IMR-90 (cell line): Measurements from ENCODE around the gene FFAR1. TPM values are rescaled to one million over a fixed set of nuclear protein-coding genes. Genes with fewer than 3 reads are reported as not detected.

Experiments
- ATAC-seq: fragments of 200-7000 bp; cut with Tn5 transposase; 2 replicates; pipeline ENCODE4 v1.9.1; 2020; ENCODE audit warnings: low read depth, mild to moderate bottlenecking, moderate library complexity
- BruUV-seq: library from RNA; stranded (reverse); fragments of 400-500 nt; replicated peaks from 2 replicates; lab custom pipeline; 2021; lab: Mats Ljungman, UMichigan
- CTCF ChIA-PET: fragments of 300-600 bp; formaldehyde crosslinking; extraction: SDS; loops from one replicate; lab custom pipeline; 2021; ENCODE audit warnings: antibody characterized with exemption; lab: Yijun Ruan, JAX
- POLR2A ChIA-PET: fragments of 300-600 bp; sonication (Branson Sonifier 250); formaldehyde crosslinking; loops from one replicate; lab custom pipeline; 2022; ENCODE audit warnings: antibody characterized with exemption; ENCODE audit not compliant: unreplicated experiment; lab: Charles Lee
- DNase-seq: peaks from one replicate; pipeline ENCODE4 v3.0.0; 2013
- H2AFZ ChIP-seq: replicated peaks from 2 replicates; pipeline ENCODE3; 2013; ENCODE audit warnings: low read length, mild to moderate bottlenecking; ENCODE audit not compliant: poor library complexity
- H2AK5ac ChIP-seq: 2 replicates; pipeline ENCODE4 v1.6.1; 2013; ENCODE audit warnings: low read depth, low read length, inconsistent platforms
- H2AK9ac ChIP-seq: replicated peaks from 2 replicates; pipeline ENCODE3; 2013; ENCODE audit warnings: mild to moderate bottlenecking, low read depth, low read length, moderate library complexity; ENCODE audit not compliant: poor library complexity
- H2BK120ac ChIP-seq: 2 replicates; pipeline ENCODE4 v1.6.1; 2013; ENCODE audit warnings: low read depth, low read length, inconsistent platforms
- H2BK15ac ChIP-seq: 3 replicates; pipeline ENCODE4 v1.6.1; 2013; ENCODE audit warnings: low read depth, low read length, inconsistent platforms
- H2BK20ac ChIP-seq: 2 replicates; pipeline ENCODE4 v1.6.1; 2013; ENCODE audit warnings: low read depth, mild to moderate bottlenecking, inconsistent platforms, low read length, moderate library complexity
- H2BK5ac ChIP-seq: 2 replicates; pipeline ENCODE4 v1.6.1; 2013; ENCODE audit warnings: mild to moderate bottlenecking, low read depth, low read length, inconsistent platforms; ENCODE audit not compliant: poor library complexity, severe bottlenecking
- H3K14ac ChIP-seq: replicated peaks from 2 replicates; pipeline ENCODE4 v1.6.1; 2013; ENCODE audit warnings: low read depth, low read length, inconsistent platforms
- H3K18ac ChIP-seq: 2 replicates; pipeline ENCODE4 v1.6.1; 2013; ENCODE audit warnings: low read depth, low read length, control low read depth
- H3K23ac ChIP-seq: 2 replicates; pipeline ENCODE4 v1.6.1; 2013; ENCODE audit warnings: low read depth, low read length, inconsistent platforms
- H3K27ac ChIP-seq: 2 replicates; pipeline ENCODE4 v1.5.1; 2013; ENCODE audit warnings: mild to moderate bottlenecking, control low read depth, low read length; ENCODE audit not compliant: insufficient read depth
- H3K27me3 ChIP-seq: 2 replicates; pipeline ENCODE4 v1.6.1; 2013; ENCODE audit warnings: low read length; ENCODE audit not compliant: control insufficient read depth, insufficient read depth
- H3K36me3 ChIP-seq: 2 replicates; pipeline ENCODE4 v1.6.1; 2013; ENCODE audit warnings: low read length, mixed read lengths; ENCODE audit not compliant: control insufficient read depth, insufficient read depth
- H3K4ac ChIP-seq: 2 replicates; pipeline ENCODE4 v1.6.1; 2013; ENCODE audit warnings: low read depth, low read length, inconsistent platforms
- H3K4me1 ChIP-seq: 2 replicates; pipeline ENCODE4 v1.6.1; 2013; ENCODE audit warnings: low read length, mixed read lengths; ENCODE audit not compliant: control insufficient read depth, insufficient read depth
- H3K4me2 ChIP-seq: 2 replicates; pipeline ENCODE4 v1.6.1; 2013; ENCODE audit warnings: low read depth, mild to moderate bottlenecking, control low read depth, low read length, moderate library complexity
- H3K4me3 ChIP-seq: 2 replicates; pipeline ENCODE4 v1.5.1; 2013; ENCODE audit warnings: low read depth, mild to moderate bottlenecking, control low read depth, low read length, moderate library complexity; ENCODE audit not compliant: insufficient read depth
- H3K56ac ChIP-seq: 2 replicates; pipeline ENCODE4 v1.6.1; 2013; ENCODE audit warnings: low read length, inconsistent platforms; ENCODE audit not compliant: insufficient read depth; ENCODE audit errors: extremely low read depth
- H3K79me1 ChIP-seq, 2 experiments: 2 replicates each; pipeline ENCODE4 v1.6.1; 2013; ENCODE audit warnings: low read length in 2 of 2, inconsistent platforms in 1 of 2, low read depth in 1 of 2
- H3K9ac ChIP-seq: 2 replicates; pipeline ENCODE4 v1.6.1; 2013; ENCODE audit warnings: low read depth, low read length, control low read depth
- H3K9me1 ChIP-seq: 2 replicates; pipeline ENCODE4 v1.6.1; 2013; ENCODE audit warnings: low read length, inconsistent platforms; ENCODE audit not compliant: insufficient read depth
- H3K9me3 ChIP-seq: 2 replicates; pipeline ENCODE4 v1.6.1; 2013; ENCODE audit warnings: low read length; ENCODE audit not compliant: control insufficient read depth, insufficient read depth
- H4K20me1 ChIP-seq: 2 replicates; pipeline ENCODE4 v1.6.1; 2013; ENCODE audit warnings: low read length, inconsistent platforms; ENCODE audit not compliant: insufficient read depth
- H4K5ac ChIP-seq: 2 replicates; pipeline ENCODE4 v1.6.1; 2013; ENCODE audit warnings: mild to moderate bottlenecking, low read depth, low read length, control low read depth
- H4K8ac ChIP-seq, 2 experiments: 2 replicates each; pipeline ENCODE4 v1.6.1; 2013; ENCODE audit warnings: low read depth in 2 of 2, low read length in 2 of 2, control low read depth in 1 of 2, inconsistent platforms in 1 of 2
- H4K91ac ChIP-seq: 2 replicates; pipeline ENCODE4 v1.6.1; 2013; ENCODE audit warnings: low read depth, low read length, inconsistent platforms; ENCODE audit not compliant: insufficient read depth
- SMC3 ChIP-seq: fragments of 150-350 bp; IDR thresholded peaks from 2 replicates; pipeline ENCODE4 v1.6.1; 2016; ENCODE audit warnings: low read depth, mild to moderate bottlenecking, antibody characterized with exemption, low read length, moderate library complexity
- WGBS, 2 experiments: methylation state at CpG; one replicate each; pipeline versions ENCODE4 v1.1.5 to v1.1.7; 2013; ENCODE audit warnings: missing lambda C conversion rate in 2 of 2; ENCODE audit not compliant: insufficient read length in 1 of 2; ENCODE audit errors: extremely low coverage in 2 of 2; 5-methylcytosine and 5-hydroxymethylcytosine counted together
- dilution Hi-C: fragments of 300-500 bp; cut with HindIII; formaldehyde crosslinking; loops from one replicate; pipeline ENCODE4 v1.14.3; 2018; ENCODE audit warnings: low sequenced_read_pairs; ENCODE audit not compliant: unreplicated experiment
- in situ Hi-C: fragments of 300-500 bp; cut with MboI; formaldehyde crosslinking; loops from 3 replicates; pipeline ENCODE4 v1.14.3; 2019; ENCODE audit warnings: low sequenced_read_pairs, inconsistent platforms, mixed read lengths
- intact Hi-C: fragments of 100-400 bp; cut with micrococcal nuclease; formaldehyde crosslinking; loops from 2 replicates; pipeline ENCODE4 v1.10.0; 2022
- polyA plus RNA-seq, 3 experiments: library from polyadenylated mRNA; depleted of rRNA; stranded (reverse); fragments of >200 nt; gene quantifications; 2 replicates each; pipeline ENCODE4 v1.2.3, GENCODE V29; 2012; ENCODE audit warnings: low replicate concordance in 1 of 3
- total RNA-seq: library from RNA; depleted of rRNA; stranded (reverse); fragments of >200 nt; gene quantifications from 2 replicates; pipeline ENCODE4 v1.2.3, GENCODE V29; 2012
- TF ChIP-seq, protein P1 (sequence below): fragments of 150-350 bp; IDR thresholded peaks from 2 replicates; pipeline ENCODE4 v1.6.1; 2017; ENCODE audit warnings: mild to moderate bottlenecking, antibody characterized with exemption, low read length, low read depth

FFAR1 gene
- total and polyA plus RNA-seq, 2 of the 4 experiments (the other 2 are of a cell fraction): not detected

GRCh38 chr19:35346193-35347052 lies 1.3 kb upstream of the FFAR1 start:
- ATAC-seq (no peak), DNase-seq (no peak)
- dilution Hi-C loops (no loop called here), in situ Hi-C loops (loop anchor here (25.0 kb wide), 1 partner anchor 241 kb away; the partner anchor contains the start of gene PMIS2), intact Hi-C loops (no loop called here)
- no peaks in the 10 kb centered on the region for H3K79me1 ChIP-seq
- H2BK120ac ChIP-seq: no peak overlapping the region
- no peak overlapping the region for H3K14ac ChIP-seq
- no peak overlapping the region for H2AK5ac ChIP-seq
- H3K9me1 ChIP-seq: no peaks in the 10 kb centered on the region
- no peak overlapping the region for H2BK5ac ChIP-seq
- no peaks in the 10 kb centered on the region for H3K36me3 ChIP-seq
- no peak overlapping the region for H2AFZ ChIP-seq
- TF ChIP-seq SMC3: no peak
- TF ChIP-seq, protein P1, sequence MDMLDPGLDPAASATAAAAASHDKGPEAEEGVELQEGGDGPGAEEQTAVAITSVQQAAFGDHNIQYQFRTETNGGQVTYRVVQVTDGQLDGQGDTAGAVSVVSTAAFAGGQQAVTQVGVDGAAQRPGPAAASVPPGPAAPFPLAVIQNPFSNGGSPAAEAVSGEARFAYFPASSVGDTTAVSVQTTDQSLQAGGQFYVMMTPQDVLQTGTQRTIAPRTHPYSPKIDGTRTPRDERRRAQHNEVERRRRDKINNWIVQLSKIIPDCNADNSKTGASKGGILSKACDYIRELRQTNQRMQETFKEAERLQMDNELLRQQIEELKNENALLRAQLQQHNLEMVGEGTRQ: no peak
- H3K23ac ChIP-seq: no peak overlapping the region
- no peaks in the 10 kb centered on the region for H3K4me1 ChIP-seq
- H2BK15ac ChIP-seq: no peak overlapping the region
- H4K20me1 ChIP-seq: no peaks in the 10 kb centered on the region
- H4K5ac ChIP-seq: no peak overlapping the region
- no peak overlapping the region for H3K4ac ChIP-seq
- no peak overlapping the region for H2AK9ac ChIP-seq
- no peak overlapping the region for H3K18ac ChIP-seq
- peaks cover 11% of the 10 kb centered on the region for H3K27me3 ChIP-seq
- H4K8ac ChIP-seq: no peak overlapping the region
- no peak overlapping the region for H2BK20ac ChIP-seq
- no peak overlapping the region for H4K91ac ChIP-seq
- 70% methylated on average over 10 of the region's 28 CpGs; no CpG with 5 or more reads in 1 of the 2 experiments for WGBS, 2 experiments
- ChIA-PET CTCF (no interaction called here), POLR2A (no interaction called here)
- H3K9me3 ChIP-seq: no peaks in the 10 kb centered on the region
- H3K9ac ChIP-seq: no peak overlapping the region
- H3K56ac ChIP-seq: no peak overlapping the region
- H3K4me2 ChIP-seq: no peak overlapping the region
- BruUV-seq: no TSS peak
- H3K4me3 ChIP-seq: no peak overlapping the region
- no peak overlapping the region for H3K27ac ChIP-seq
